Measurements from ENCODE around the gene S1PR4.

DNA sequence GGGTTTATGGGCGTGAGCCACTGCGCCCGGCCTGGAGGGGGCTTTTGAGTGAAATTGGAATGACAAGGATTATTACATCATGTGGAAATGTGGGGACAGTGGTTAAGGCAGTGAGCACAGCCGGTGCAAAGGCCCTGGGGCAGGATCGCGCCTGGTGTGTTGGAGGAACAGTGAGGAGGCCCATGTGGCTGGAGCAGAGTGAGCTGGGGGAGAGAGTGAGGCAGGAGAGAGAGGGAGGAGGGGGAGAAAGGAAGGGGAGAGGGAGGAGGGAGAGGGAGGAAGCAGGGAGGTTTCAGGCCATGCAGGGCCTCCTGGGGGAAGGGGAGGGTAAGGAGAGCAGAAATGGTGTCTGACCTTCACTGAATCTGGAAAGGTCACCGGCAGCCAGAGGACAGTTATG, 34.6 kb downstream of the S1PR4 start:
- TF ChIP-seq, protein P1, sequence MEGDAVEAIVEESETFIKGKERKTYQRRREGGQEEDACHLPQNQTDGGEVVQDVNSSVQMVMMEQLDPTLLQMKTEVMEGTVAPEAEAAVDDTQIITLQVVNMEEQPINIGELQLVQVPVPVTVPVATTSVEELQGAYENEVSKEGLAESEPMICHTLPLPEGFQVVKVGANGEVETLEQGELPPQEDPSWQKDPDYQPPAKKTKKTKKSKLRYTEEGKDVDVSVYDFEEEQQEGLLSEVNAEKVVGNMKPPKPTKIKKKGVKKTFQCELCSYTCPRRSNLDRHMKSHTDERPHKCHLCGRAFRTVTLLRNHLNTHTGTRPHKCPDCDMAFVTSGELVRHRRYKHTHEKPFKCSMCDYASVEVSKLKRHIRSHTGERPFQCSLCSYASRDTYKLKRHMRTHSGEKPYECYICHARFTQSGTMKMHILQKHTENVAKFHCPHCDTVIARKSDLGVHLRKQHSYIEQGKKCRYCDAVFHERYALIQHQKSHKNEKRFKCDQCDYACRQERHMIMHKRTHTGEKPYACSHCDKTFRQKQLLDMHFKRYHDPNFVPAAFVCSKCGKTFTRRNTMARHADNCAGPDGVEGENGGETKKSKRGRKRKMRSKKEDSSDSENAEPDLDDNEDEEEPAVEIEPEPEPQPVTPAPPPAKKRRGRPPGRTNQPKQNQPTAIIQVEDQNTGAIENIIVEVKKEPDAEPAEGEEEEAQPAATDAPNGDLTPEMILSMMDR (conservative IDR thresholded peaks at IDR 0.05; ENCODE audit: low read depth in 2 of 2): no peak
- no peak for TF ChIP-seq POLR2AphosphoS5 (IDR thresholded peaks at IDR 0.05; ENCODE audit: low read depth)
- TF ChIP-seq ZNF114 (CRISPR knock-in tag; IDR thresholded peaks at IDR 0.05): no peak
- TF ChIP-seq EZH2 (IDR thresholded peaks at IDR 0.05; ENCODE audit: low read depth, unreplicated experiment): no peak
- TF ChIP-seq EZH2phosphoT487 (IDR thresholded peaks at IDR 0.05; ENCODE audit: unreplicated experiment): no peak
- TF ChIP-seq, protein P2, sequence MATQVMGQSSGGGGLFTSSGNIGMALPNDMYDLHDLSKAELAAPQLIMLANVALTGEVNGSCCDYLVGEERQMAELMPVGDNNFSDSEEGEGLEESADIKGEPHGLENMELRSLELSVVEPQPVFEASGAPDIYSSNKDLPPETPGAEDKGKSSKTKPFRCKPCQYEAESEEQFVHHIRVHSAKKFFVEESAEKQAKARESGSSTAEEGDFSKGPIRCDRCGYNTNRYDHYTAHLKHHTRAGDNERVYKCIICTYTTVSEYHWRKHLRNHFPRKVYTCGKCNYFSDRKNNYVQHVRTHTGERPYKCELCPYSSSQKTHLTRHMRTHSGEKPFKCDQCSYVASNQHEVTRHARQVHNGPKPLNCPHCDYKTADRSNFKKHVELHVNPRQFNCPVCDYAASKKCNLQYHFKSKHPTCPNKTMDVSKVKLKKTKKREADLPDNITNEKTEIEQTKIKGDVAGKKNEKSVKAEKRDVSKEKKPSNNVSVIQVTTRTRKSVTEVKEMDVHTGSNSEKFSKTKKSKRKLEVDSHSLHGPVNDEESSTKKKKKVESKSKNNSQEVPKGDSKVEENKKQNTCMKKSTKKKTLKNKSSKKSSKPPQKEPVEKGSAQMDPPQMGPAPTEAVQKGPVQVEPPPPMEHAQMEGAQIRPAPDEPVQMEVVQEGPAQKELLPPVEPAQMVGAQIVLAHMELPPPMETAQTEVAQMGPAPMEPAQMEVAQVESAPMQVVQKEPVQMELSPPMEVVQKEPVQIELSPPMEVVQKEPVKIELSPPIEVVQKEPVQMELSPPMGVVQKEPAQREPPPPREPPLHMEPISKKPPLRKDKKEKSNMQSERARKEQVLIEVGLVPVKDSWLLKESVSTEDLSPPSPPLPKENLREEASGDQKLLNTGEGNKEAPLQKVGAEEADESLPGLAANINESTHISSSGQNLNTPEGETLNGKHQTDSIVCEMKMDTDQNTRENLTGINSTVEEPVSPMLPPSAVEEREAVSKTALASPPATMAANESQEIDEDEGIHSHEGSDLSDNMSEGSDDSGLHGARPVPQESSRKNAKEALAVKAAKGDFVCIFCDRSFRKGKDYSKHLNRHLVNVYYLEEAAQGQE (IDR thresholded peaks at IDR 0.05; ENCODE audit: unreplicated experiment): no peak
- TF ChIP-seq ZNF331 (CRISPR knock-in tag; IDR thresholded peaks at IDR 0.05; ENCODE audit: low read depth): no peak
- TF ChIP-seq CREB1 (CRISPR knock-in tag; IDR thresholded peaks at IDR 0.05; ENCODE audit: low read depth): no peak
- TF ChIP-seq, protein P3, sequence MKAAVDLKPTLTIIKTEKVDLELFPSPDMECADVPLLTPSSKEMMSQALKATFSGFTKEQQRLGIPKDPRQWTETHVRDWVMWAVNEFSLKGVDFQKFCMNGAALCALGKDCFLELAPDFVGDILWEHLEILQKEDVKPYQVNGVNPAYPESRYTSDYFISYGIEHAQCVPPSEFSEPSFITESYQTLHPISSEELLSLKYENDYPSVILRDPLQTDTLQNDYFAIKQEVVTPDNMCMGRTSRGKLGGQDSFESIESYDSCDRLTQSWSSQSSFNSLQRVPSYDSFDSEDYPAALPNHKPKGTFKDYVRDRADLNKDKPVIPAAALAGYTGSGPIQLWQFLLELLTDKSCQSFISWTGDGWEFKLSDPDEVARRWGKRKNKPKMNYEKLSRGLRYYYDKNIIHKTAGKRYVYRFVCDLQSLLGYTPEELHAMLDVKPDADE (IDR thresholded peaks at IDR 0.05): no peak
- TF ChIP-seq STAT1 (IDR thresholded peaks at IDR 0.05; ENCODE audit: unreplicated experiment): no peak

All from GM23338 (cell line).